Mucosa of stomach (tissue), 1 donor: ENCODE data around the gene AFDN.

Experiments
- H3K27me3 ChIP-seq: one replicate; pipeline ENCODE4 v1.7.0; 2013; ENCODE audit warnings: mild to moderate bottlenecking, low read length; ENCODE audit not compliant: control insufficient read depth, insufficient read depth
- H3K36me3 ChIP-seq: one replicate; pipeline ENCODE4 v1.7.0; 2013; ENCODE audit warnings: low read length; ENCODE audit not compliant: control insufficient read depth, insufficient read depth
- H3K4me1 ChIP-seq: one replicate; pipeline ENCODE4 v1.7.0; 2013; ENCODE audit warnings: mild to moderate bottlenecking, low read length; ENCODE audit not compliant: control insufficient read depth, insufficient read depth
- H3K4me3 ChIP-seq: one replicate; pipeline ENCODE4 v1.7.0; 2013; ENCODE audit warnings: low read length
- H3K9ac ChIP-seq: one replicate; pipeline ENCODE4 v1.7.0; 2013; ENCODE audit warnings: mild to moderate bottlenecking, low read length, moderate library complexity
- H3K9me3 ChIP-seq: one replicate; pipeline ENCODE4 v1.7.0; 2013; ENCODE audit warnings: mild to moderate bottlenecking, low read length, moderate library complexity; ENCODE audit not compliant: control insufficient read depth
- donor health status: Pancreatic carcinoma.

AFDN gene

DNA sequence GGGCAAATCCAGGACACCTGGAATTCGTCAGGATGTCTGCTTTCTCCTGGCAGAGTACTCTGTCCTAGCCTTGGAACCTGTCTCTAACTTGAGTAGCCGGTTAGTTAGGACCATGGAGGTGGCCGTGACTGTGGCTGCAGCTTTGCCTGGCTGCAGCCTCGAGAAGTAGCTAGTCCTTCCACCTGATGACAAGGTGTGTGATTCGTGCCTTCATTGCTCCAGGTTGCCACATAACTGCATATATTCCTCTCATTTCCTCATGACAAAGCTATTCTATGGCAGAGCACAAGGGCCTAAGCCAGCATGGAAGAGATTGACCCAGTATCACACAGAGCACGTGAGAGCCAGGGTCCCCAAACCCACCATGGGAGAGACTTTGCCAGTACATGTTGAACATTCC lies 130.9 kb downstream of the AFDN start:
- Histone ChIP-seq H3K36me3 (no peaks in the 10 kb centered on the region), H3K4me3 (no peak overlapping the region), H3K9ac (no peak overlapping the region), H3K4me1 (peaks cover 5% of the 10 kb centered on the region), H3K27me3 (no peaks in the 10 kb centered on the region), H3K9me3 (no peaks in the 10 kb centered on the region)

DNA sequence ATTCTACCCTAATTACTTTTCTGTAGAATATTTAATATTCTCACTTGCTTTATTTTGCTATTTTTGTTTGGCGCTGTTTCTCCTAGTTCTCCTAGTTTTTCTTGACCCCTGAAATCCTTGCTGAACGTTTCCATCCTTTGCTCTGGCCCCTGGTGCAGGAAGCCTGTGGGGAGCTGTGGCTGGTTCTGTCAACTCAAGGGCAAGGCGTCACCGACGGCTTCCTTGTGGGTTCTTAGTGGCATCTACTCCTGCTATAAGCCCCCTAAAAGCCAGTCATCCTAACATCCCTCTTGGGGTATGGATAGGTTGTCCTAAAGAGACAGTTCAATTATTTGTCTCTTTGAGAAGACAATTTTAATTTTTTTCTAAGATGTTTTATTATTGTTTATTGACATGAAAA lies 133.9 kb downstream of the AFDN start:
- no peaks in the 10 kb centered on the region for H3K9me3 ChIP-seq
- H3K9ac ChIP-seq: no peak overlapping the region
- no peaks in the 10 kb centered on the region for H3K27me3 ChIP-seq
- peaks cover 17% of the 10 kb centered on the region for H3K4me1 ChIP-seq
- H3K36me3 ChIP-seq: no peaks in the 10 kb centered on the region
- no peak overlapping the region for H3K4me3 ChIP-seq

GRCh38 chr6:167962711-167963110 lies 136.0 kb downstream of the AFDN start:
- no peak overlapping the region for H3K9ac ChIP-seq
- no peak overlapping the region for H3K4me3 ChIP-seq
- no peaks in the 10 kb centered on the region for H3K27me3 ChIP-seq
- H3K9me3 ChIP-seq: no peaks in the 10 kb centered on the region
- H3K36me3 ChIP-seq: peaks cover 4% of the 10 kb centered on the region
- peaks cover 17% of the 10 kb centered on the region for H3K4me1 ChIP-seq

DNA sequence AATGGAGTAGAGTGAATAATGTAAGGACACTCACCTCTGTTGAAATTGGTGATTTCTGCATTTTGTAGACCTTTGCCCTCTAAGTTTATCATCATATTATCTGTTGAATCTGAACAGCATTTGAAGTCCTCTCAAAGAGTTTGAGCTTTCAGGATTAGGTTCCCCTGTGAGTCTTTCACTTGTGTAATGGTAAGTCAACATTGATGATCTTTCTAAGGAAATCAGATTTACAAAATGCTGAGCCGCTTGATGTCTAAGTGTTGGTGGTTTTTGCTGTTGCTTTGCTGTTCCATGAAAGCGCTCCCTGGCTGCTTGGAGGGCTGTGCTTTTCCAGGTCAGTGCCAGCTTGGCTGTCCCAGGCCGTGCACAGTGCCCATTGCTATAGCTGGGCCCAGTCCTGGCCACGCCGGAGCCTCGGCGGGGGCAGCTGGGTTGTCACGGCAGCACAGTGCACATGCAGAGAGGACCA lies 136.9 kb downstream of the AFDN start:
- Histone ChIP-seq H3K4me1 (peaks cover 17% of the 10 kb centered on the region), H3K4me3 (no peak overlapping the region), H3K9me3 (no peaks in the 10 kb centered on the region), H3K9ac (no peak overlapping the region), H3K36me3 (peaks cover 5% of the 10 kb centered on the region), H3K27me3 (no peaks in the 10 kb centered on the region)

DNA sequence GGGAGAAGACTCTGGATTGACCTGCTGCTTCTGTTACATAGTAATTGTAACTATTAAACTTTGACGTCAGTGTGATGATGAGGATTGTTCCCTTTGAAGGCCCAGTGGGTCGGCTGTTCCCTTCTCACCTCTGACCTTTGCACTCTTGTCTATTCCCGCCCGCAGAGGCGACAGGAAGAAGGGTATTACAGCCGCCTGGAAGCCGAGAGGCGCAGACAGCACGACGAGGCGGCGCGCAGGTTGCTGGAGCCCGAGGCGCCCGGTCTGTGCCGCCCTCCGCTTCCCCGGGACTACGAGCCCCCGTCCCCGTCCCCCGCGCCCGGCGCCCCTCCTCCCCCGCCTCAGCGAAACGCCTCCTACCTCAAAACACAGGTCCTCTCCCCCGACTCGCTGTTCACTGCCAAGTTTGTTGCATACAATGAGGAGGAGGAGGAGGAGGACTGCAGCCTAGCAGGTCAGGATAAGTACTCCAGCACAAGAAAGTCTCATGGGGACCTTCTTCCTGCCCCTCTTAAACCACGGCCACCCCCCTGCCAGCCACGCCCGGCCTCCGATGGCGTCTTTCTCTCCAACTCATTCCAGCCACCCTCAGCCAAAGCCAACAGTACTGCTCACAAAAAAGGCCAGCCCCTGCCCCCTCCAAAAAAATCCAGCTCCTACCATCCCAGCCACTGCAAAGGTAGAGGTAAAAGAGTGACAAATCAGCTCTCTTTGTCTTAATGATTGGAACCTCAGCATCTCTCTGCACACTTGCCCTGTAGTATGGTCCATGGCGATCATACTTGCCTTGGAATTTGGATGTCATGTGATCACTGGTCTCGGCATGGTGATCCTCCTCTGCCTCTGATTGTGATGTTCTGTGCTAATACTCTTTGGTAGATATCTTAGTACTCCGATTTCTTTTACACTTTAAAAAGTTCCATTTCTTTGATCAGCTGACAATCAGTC lies 139.2 kb downstream of the AFDN start:
- Histone ChIP-seq H3K9me3 (no peaks in the 10 kb centered on the region), H3K36me3 (peaks cover 5% of the 10 kb centered on the region), H3K9ac (no peak overlapping the region), H3K27me3 (no peaks in the 10 kb centered on the region), H3K4me1 (peaks cover 17% of the 10 kb centered on the region), H3K4me3 (no peak overlapping the region)

DNA sequence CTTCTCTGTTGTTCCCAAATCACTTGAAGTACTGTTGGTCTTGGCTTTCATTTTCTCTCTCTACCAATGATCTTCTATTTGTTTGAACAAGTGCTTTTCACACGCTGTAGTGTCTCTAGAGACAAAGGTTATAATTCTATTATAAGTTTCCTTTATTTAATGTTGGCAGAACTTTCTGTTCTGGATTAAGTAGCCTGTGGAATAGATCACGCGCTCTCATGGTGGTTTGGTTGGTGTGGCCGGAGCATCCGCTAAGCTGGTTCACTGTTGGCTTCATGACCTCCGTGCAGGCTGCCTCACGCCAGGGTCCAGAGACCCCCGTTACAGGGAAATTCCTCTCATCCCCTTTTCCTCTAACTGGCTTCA lies 139.8 kb downstream of the AFDN start:
- H3K4me1 ChIP-seq: peaks cover 12% of the 10 kb centered on the region

DNA sequence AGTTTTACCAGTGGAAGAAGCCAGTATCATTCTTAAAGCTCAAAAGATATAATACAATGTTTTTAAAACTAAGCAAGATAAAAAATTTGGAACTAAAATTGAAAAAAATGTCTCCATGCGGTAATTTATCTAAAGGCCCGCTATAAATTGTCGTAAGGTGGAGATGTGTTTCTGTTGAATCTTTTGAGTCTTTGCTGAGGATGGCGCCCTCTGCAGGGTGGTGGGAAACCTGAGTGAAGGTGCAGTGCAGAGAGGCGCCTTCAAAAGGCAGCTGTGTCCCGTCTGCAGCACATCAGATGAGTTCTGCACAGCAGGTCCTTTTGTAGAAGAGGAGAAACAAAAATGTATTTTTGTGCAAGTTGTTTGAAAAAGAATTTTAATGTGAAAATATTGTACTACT lies 141.4 kb downstream of the AFDN start:
- Histone ChIP-seq H3K27me3 (no peaks in the 10 kb centered on the region), H3K4me1 (peaks cover 12% of the 10 kb centered on the region), H3K9ac (no peak overlapping the region), H3K36me3 (peaks cover 5% of the 10 kb centered on the region), H3K4me3 (no peak overlapping the region), H3K9me3 (no peaks in the 10 kb centered on the region)

More for the DNA sequence above, 139.8 kb downstream of the AFDN start:
- no peak overlapping the region for H3K9ac ChIP-seq
- peaks cover 5% of the 10 kb centered on the region for H3K36me3 ChIP-seq
- no peaks in the 10 kb centered on the region for H3K9me3 ChIP-seq
- no peaks in the 10 kb centered on the region for H3K27me3 ChIP-seq
- H3K4me3 ChIP-seq: no peak overlapping the region

DNA sequence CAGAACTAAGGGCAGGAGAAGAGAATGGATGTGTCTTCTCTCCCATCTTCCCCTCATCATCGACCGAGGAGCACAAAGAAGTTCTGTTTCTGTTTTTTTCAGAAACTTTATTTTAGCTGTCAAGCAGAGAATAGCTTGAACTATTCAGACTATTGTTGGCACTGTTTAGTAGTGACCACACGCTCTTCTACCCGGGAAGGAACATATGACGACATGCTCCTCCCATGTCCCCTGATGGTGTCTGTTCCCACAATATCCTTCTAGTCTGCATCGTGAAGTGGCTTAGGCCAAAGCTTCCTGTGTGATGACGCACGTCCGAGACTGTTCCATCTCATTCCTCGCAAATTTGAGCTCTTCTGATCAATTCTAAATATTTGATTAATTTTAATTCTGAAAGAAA lies 143.5 kb downstream of the AFDN start:
- no peaks in the 10 kb centered on the region for H3K9me3 ChIP-seq
- peaks cover 8% of the 10 kb centered on the region for H3K4me1 ChIP-seq
- H3K36me3 ChIP-seq: peaks cover 5% of the 10 kb centered on the region
- no peak overlapping the region for H3K9ac ChIP-seq
- no peak overlapping the region for H3K4me3 ChIP-seq
- no peaks in the 10 kb centered on the region for H3K27me3 ChIP-seq

DNA sequence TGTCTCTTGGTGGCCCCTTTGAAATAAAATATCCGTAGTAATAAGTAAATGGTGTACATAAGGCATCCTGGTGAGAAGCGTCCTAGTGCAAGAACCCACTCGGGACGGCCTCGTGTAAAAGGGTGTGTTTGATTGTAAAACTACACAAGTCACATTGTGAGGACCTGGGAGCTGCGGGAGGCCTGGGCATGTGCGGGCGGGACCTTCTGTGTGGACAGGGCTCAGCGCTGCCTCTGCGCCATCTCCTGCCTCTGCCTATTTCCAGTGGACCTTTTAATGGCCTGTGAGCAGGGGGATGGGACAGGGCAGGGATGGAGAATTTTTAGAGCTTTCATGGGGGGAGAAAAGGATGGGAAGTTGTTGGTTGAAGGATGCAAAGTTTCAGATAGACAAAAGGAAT lies 145.5 kb downstream of the AFDN start:
- Histone ChIP-seq H3K4me3 (no peak overlapping the region), H3K36me3 (peaks cover 5% of the 10 kb centered on the region), H3K27me3 (no peaks in the 10 kb centered on the region), H3K9me3 (no peaks in the 10 kb centered on the region), H3K4me1 (peaks cover 10% of the 10 kb centered on the region), H3K9ac (no peak overlapping the region)

GRCh38 chr6:167973148-167973885 lies 146.6 kb downstream of the AFDN start:
- Histone ChIP-seq H3K36me3 (no peaks in the 10 kb centered on the region), H3K9ac (no peak overlapping the region), H3K4me1 (peaks cover 10% of the 10 kb centered on the region), H3K4me3 (no peak overlapping the region), H3K9me3 (no peaks in the 10 kb centered on the region), H3K27me3 (no peaks in the 10 kb centered on the region)

- Histone ChIP-seq H3K9ac (no peak overlapping the region), H3K9me3 (no peaks in the 10 kb centered on the region), H3K4me1 (peaks cover 10% of the 10 kb centered on the region), H3K27me3 (no peaks in the 10 kb centered on the region), H3K4me3 (no peak overlapping the region), H3K36me3 (no peaks in the 10 kb centered on the region)
Measured at GRCh38 chr6:167974640-167975344, 148.1 kb downstream of the AFDN start.

GRCh38 chr6:167975458-167975857 lies 148.7 kb downstream of the AFDN start:
- Histone ChIP-seq H3K9me3 (no peaks in the 10 kb centered on the region), H3K36me3 (no peaks in the 10 kb centered on the region), H3K4me3 (no peak overlapping the region), H3K4me1 (peaks cover 10% of the 10 kb centered on the region), H3K27me3 (no peaks in the 10 kb centered on the region), H3K9ac (no peak overlapping the region)
